ENCODE results near the gene TCP11L2.
A peak's percentile ranks its signal among the peaks of the same experiment; 100 is the strongest.
"Not testable (repeated sequence)": the region's sequence is repeated elsewhere in the genome, so short reads cannot be mapped to it uniquely, and the experiment has no call there.

The TCP11L2 gene

DNA sequence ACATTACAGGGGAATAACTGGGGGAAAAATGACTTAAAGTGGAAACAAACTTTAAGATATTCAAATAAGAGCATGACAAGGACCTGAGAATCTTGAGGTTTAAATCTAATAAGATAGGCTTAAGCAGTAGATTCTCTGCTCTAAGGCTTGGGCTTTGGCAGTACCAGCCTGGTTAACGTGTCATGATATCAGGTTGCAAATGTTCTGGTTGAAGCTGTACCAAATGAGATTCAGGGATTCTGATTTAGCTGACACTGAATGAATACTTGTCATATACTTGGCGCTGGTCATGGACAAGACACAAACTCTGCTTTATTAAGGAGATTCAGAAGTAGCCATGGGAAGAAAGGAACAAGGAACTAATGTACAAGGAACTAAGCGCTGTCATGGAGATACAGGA is 6.1 kb downstream of the TCP11L2 start:
- DNase-seq: no peak

DNA sequence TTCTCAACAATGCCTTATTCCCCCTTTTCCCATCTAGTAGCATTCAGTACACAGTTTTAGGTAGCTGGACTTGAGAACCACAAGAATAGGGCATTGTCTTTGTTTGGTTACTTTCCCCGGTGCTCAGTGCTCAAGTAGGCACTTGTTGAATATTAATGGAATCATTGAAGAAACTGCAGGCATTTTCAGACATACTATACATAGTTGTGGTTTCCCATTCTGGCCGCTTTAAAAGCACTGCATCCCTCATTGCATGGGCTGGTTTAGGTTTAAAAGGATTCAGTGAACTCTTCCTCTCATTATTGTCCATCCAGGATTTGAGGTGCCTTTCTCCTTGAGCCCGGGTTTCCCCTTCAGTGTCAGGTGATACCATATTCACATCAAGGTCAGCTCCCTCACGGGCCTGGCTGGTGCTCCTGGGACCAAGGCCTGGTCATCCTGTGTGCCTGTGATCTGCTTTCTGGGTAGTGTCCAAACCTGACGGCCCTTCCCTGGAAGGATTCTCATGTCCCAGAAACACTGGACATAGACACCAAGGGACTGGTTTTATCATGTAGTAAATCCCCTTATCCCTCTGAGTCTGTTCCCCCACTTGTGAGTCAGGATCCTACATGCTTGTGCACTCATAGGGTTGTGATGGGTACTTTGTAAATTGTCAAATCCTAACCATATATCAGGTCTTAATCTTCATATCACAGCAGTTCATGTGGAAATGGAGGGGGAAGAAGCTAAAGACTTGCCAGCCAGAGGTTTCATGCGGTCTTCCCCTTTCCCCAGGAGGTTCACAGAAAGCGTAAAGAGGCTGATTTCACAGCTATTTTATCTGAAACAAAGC is 7.4 kb downstream of the TCP11L2 start:
- DNase-seq: no peak

DNA sequence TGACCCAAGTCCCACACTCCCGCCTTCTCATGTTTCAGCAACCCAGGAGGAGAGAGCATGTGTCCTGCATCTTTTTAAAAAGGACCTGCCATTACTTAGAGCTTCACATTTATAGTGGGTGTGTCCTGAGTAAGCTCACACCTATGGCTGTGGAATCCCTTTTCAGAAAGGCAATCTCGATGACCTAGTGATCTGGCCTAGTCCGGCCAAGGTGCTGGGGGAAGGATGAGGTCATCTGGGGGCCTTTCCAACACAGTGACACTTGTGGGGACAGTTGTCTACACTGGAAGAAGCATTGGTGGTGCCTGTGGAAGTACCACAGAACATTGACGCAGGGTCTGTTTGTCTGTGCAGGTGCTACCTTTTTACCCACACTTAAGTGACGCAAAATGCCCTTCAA is 8.2 kb downstream of the TCP11L2 start:
- DNase-seq: no peak

DNA sequence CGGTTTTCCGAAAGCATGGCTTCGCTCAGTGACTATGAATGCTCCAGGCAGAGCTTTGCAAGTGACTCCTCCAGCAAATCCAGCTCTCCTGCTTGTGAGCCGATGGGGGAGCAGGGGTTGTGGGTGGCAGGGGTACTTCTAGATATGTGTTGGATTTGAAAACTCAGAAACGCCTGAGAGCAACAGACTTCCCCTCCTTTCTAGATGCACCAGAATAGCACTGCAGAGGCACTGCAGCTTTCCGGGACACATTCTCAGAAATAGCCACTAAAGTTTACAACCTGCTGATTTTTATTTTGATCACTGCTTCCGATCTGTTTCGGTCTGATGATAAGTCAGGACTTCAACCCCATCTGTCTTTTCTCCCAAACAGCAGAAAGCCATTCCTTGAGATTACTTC is 8.6 kb downstream of the TCP11L2 start:
- no peak for DNase-seq

DNA sequence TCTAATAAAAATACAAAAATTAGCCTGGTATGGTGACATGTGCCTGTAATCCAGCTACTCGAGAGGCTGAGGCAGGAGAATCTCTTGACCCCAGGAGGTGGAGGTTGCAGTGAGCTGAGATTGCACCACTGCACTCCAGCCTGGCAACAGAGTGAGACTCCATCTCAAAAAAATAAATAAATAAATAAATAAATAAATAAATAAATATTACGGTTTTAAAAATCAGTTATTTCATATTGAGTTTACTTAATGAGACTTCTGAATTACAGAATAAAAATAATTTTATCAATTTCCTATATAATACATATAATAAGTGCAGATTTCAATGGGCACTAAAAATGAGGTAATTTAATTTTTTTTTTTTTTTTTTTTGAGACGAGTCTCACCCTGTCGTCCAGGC is 10.9 kb downstream of the TCP11L2 start:
- not testable (repeated sequence) for DNase-seq

DNA sequence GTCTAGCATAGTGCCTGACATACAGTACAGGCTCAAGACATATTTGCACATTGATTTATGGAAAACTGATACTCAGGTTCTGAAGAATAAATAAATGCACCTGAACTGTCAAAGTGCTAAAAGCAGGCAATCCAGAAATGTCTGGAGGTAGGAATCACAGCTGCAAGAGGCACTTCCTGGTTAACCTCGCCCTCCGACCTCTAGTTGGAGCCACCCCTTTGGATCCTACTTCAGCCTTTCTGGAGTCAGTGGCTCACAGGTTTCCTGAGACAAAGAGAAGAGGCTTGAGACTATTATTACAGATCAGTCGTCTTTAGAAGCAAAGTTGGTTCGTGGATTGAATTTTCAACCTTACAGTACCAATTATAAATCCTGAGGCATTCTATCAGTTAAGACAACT is 13.0 kb downstream of the TCP11L2 start:
- DNase-seq: no peak

DNA sequence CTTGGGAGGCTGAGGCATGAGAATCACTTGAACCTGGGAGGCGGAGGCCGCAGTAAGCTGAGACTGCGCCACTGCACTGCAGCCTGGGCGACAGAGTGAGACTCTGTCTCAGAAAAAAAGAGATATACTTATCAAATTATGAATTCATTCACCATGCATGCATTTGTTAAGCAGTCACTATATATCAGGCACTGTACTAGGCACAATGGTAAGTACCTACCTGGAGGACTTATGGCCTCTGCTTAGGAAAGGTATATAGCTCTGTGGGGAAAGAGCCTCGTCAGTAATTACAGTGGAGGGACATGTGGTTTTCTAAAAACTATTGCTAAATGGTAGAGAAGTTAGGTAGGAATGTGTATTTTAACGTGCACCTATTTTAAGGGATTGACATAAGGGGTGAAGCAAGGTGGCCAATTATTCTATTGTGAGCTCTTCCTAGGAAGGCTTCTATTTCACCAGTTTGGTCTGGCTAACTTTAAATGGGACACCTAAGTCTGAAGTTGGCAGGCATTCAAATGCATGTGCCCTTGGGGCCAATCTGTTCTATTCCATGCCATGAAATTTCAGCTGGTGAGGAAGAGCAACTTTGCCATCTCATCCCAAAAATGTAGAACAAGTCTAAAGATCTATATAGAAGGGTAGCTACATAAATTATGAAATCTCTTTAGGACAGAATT is 15.0 kb downstream of the TCP11L2 start:
- DNase-seq: no peak

DNA sequence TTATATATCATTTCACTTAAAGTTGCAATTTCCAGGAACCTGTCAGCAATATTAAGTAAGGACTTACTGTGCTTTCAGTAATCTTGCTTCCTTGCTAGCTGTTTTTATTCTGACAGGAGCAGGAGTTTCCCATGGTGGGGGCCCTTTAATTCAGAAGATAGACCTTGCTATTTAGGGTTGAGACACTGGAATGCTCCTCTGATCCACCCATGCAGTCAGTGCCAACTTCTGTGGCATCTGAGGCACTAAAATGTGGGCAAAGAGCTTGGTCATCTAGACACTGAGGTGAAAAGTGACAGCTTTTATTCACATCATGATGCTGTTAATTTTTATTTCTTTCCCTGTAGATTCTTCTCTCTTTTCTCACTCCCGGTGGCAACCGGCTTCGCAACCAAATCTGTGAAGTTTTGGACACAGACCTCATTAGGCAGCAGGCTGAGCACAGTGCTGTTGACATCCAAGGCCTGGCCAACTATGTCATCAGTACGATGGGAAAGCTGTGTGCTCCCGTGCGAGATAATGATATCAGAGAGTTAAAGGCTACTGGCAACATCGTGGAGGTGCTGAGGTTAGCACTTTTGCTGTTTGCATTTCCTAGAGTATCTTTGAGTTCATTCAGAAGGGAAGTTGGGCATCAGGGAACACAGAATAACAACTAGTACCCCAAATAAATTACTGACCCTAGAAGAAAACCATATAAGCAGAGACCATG is 18.8 kb downstream of the TCP11L2 start:
- DNase-seq: no peak

DNA sequence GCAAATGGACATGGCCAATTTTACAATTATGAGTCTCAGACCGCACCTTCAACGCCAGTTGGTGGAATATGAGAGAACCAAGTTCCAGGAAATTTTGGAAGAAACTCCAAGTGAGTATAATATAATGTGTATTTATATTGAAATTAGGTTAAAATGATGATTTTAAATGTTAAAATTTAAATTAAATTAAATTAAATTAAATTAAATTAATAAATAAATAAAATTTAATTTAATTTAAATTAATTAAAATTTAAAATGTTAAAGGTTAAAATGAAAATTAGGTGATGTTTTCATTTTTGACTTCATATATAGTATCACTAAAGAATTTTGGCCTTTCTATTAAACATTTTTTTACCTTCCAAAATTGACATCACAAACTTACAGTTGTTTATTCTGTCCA is 21.0 kb downstream of the TCP11L2 start:
- DNase-seq: no peak

DNA sequence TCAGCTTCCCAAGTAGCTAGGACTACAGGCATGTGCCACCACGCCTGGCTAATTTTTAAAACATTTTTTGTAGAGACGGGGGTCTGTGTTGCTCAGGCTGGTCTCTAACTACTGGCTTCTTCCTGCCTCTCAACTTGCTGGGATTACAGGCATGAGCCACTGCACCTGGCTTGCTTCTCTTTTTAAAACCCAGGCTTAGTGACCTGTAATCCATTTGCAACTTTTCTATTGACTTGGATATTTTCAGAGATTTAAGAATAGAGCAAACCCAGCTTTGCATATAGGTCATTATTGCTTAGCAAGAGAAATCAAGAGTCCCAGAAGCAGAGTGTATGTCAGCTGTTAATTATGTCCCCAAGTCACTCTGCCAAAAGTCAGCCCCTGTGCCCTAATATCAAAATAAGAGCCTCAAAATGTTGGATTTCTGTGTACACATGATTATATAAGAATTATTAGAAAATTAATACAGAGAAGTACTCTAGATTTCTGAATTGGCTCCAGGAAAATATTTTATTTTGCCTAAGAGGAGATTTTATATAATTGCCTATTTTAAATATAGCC is 24.9 kb downstream of the TCP11L2 start:
- DNase-seq: no peak

DNA sequence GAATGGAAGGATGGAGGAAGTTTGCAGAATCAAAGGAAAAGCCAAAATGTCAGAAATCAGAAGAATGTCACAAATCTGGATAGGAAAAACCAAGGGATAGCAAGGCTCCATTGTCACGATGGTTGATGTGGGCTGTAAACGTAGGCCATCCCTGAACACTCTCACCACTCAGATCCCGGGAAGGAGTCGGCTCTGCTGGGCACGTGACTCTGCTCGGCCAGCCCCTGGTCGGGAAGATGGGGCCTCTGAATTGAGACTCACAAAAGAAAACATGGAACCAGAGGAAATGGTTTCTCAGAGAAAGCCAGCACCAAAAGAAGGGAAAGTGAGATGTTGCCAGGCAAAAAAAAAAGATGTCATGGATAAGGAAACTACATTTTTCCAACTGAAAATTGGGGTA is 26.2 kb downstream of the TCP11L2 start:
- no peak for DNase-seq

DNA sequence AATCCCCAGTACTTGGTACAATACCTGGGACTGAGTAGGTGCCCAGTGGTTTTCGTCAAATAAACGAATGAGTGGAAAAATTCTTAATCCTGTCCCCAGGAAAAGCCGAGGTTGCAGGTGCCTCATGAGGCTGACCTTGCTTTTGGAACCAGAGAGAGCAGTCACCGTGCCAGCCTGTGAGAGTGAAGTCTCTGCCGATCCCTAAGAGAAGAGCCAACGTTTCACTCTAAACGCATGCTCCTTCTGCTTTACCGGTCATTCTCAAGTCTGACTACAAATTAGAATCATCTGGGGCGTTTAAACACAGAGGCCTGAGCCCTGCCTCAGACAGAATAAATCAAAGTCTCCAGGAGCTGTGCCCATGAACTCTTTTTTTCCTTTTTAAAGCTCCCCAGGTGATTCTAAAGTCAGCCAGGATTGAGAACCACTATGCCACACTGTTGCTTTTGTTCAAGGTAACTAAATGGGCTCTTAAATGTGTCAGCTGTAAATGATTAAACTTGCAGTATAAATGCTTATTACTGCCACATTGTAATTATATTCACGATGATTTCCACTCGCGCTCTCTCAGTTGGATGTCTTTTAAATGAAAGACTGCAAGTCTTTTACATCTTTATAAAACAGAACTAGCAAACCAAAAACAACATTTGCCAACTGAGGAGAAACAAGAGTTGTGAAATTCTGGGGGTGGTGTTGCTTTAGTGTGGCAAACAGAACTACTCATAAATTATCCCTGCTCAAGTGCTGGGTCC is 26.9 kb downstream of the TCP11L2 start:
- DNase-seq: peak; percentile 49

DNA sequence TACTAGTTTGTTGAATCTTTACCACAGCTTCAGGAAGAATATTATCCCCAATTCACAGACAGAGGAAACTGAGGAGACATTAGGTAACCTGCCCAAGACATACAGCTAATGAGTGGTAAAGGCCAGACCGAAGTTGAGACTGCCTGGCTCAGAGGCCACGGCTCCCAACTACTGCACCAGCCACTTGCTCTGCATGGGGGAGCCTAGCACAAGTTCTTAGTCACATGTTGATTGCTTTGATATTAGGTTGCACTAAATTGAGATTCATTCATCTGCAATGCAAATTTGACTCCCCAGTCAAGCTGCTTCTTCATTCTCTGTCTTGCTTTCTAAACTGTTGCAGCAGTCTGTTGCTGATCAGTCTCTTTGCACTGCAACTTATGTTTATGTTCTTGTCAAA is 29.1 kb downstream of the TCP11L2 start:
- DNase-seq: no peak

DNA sequence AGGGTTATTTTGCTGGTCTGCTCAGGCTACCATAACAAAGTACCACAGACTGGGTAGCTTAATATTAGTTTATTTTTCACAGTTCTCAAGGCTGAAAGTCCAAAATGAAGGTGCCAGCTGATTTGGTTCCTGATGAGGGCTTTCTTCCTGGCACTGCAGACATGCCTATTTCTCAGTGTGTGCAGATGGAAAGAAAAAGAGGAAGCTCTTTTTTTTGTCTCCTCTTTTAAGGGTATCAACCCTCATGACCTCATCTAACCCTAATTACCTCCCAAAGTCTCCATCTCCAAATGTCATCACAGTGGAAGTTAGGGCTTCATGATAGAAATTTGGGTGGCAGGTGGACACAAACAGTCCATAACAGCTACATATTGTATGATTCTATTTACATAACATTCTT is 30.0 kb downstream of the TCP11L2 start:
- DNase-seq: no peak

DNA sequence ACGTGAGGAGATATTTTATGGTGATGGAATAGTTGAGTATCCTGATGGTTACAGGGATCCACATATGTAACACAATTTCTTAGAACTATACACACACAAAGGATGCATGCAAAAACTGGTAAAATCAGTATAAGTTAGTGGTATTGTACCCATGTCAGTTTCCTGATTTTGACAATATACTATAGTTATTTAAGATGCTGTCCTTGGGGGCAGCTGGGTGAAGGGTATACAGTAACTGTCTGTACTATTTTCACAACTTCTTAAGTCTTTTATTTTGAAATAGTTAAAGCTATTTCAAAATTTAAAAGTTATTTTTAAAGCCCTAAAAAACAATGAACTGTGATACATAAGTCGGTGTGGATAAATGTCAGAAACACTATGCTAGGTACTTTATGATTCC is 30.5 kb downstream of the TCP11L2 start:
- no peak for DNase-seq

DNA sequence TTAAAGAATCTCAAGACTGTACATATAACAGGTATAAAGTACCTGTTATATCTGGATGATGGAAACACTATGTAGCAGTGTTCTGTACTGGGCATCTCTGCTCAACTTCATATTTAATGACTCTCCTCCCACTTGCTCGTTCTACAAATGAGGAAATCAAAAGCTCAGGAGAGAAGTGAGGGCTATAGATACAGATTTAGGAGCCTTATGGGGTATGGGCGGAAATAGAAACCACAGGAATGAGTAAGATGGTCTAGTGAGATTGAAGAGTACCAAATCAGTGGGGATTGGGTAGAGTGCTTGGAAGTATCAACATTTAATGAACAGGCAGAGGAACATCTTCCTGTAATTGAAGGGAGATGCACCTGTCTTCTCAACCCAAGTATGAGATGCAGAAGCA is 31.2 kb downstream of the TCP11L2 start:
- DNase-seq: no peak

DNA sequence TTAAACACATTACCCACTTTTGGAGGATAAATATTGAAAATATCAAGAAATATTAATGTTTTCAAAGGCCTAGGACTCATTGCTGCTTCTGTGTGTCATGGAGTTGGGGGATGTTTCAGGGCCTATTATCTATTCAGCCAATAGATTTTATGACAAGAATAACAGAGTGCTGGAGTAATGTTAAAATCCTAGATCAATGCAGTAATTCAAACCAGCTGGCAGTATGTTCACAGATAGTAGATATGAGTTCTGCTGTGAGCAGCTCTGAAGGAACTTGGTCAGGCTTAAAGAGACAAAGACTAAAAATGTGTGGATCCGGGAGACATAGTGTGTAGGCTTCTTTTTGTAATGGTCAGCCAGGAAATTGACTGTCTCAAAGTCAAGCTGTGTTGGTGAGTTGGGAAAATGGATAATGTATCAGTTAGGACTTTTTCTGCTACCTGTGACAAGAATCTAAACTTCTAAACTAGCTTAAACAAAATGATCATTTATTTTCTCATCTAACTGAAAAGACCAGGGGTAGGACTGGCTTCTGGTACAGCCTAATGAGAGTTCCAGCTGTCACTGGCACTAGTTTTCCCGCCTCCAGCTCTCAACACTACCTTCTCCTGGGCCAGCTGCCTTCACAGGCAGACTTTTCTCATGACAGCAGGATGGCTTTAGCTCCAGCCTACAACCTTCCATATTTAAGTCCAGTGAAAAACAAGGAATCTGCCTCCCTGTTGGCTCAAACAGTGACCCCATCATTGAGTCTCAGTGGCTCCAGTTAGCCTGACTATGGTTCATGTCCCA is 38.7 kb downstream of the TCP11L2 start:
- DNase-seq: no peak

DNA sequence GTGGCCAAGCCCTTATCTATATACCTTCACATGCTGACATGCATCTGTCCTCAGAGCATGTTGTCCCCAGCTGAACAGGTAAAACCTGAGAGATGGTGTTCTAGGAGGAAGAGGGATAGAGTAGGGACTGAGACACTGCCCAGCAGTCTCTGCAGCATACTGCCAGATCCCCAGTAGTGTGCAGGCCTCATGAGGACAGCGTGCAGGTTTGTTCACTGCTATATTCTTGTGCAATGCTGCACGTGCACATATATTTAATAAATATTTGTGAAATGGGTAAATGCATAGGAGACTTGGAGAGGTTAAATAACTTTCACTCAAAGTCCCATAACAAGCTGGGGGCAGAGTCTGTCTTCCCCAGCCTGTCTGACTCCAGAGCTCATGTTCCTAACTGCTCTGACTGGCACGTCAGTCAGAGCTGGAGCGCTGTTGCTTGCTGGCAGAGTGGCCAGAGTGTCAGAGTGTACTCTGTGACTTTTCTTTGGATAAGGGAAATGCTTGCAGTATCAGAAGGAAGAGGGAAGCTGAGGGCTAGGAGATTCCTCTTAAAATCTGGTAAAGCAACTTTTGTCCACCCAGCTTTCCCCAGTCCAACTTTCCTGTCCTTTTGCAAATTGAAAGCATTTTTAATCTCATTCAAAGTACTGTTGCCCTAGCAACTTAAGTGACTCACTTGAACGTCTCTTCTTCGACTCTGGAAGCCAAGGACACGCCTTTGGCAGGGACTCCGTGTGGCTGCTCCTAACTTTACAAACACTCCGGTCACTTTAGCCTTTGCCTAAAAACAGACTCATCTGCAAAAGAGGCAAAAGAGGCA is 40.1 kb downstream of the TCP11L2 start:
- peak; percentile 9 for DNase-seq

DNA sequence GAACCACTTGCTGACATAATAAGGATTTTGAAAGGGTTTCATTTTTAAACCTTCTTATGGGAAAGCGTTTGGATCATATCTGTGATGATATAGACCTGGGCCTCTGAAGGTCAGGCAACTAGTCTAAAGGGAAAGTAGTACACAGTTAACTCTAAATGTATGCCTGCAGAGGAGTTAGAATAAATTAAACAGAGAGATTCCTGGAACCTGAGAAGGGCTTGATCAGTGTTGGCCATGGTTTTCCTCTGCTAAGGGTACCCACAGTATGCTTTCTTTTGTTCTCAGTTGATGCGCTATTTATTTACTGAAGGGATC is 40.6 kb downstream of the TCP11L2 start:
- no peak for DNase-seq

DNA sequence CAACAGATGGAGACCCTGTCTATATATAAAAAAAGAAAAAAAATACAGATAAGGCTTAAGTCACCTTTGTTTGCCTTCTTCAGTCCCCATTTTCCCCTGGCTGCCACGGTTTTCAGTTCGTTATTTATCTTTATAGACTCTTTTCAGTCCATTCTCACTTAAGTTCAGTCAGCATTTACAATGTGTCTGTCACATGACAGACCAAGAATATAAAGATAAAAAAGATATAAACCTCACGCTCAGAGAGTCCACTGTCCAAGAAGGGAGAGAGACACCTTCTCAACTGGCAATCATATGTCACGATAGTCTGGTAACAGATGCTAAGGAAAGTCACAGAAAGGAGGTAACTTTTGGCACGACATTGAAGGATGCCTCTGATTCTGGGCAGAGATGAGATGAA is 41.6 kb downstream of the TCP11L2 start:
- DNase-seq: no peak

DNA sequence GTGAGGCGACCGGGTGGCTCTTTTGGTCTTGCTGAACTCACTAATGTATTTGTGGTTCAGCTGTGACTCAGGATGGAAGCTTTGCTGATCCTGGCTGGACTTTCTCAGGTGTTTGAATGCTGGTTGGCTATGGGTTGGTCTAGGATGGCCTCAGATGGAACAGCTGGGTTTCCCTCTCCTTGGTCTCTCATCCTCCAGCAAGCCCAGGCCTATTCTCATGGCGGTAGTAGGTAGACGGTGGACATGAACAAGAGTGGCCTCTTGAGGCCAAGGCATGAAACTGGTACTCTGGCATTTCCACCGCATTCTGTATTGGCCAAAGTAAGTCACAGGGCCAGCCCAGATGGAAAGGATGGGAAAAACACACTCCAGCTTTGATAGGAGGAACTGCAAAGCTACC is 43.2 kb downstream of the TCP11L2 start:
- DNase-seq: peak; percentile 64
